OCI-LY7 (cell line): Measurements from ENCODE around the gene MED31. TPM values are rescaled to one million over a fixed set of nuclear protein-coding genes. Genes with fewer than 3 reads are reported as not detected.

Experiments
- BruUV-seq: library from RNA; stranded (reverse); fragments of 400-500 nt; replicated peaks from 2 replicates; lab custom pipeline; 2021; lab: Mats Ljungman, UMichigan
- CTCF ChIA-PET: fragments of 300-600 bp; sonication (Branson Sonifier 250); formaldehyde crosslinking; loops from one replicate; lab custom pipeline; 2022; ENCODE audit warnings: antibody characterized with exemption; ENCODE audit not compliant: unreplicated experiment; lab: Charles Lee
- POLR2A ChIA-PET: fragments of 300-600 bp; sonication (Branson Sonifier 250); formaldehyde crosslinking; loops from one replicate; lab custom pipeline; 2022; ENCODE audit warnings: antibody characterized with exemption; lab: Charles Lee
- DNase-seq: peaks from one replicate; pipeline ENCODE4 v3.0.0-alpha.2; 2015; ENCODE audit warnings: low spot score
- H2AFZ ChIP-seq: fragments of 200-600 bp; sonication (generic), shearing (Covaris generic); 2 replicates; pipeline ENCODE4 v1.6.1; 2014; ENCODE audit warnings: mild to moderate bottlenecking, antibody characterized with exemption, low read length, moderate library complexity
- H3K27ac ChIP-seq: fragments of 200-600 bp; sonication (generic); 2 replicates; pipeline ENCODE4 v1.5.1; 2014; ENCODE audit warnings: mixed run types, low read depth, mild to moderate bottlenecking, moderate library complexity, low read length, inconsistent platforms; ENCODE audit not compliant: poor library complexity, severe bottlenecking
- H3K36me3 ChIP-seq: fragments of 200-600 bp; sonication (generic); 2 replicates; pipeline ENCODE4 v1.6.1; 2014; ENCODE audit warnings: mild to moderate bottlenecking, antibody characterized with exemption, low read length, moderate library complexity, mixed read lengths; ENCODE audit not compliant: insufficient read depth
- H3K4me1 ChIP-seq: fragments of 200-600 bp; sonication (generic); 2 replicates; pipeline ENCODE4 v1.5.1; 2014; ENCODE audit warnings: mild to moderate bottlenecking, low read length; ENCODE audit not compliant: insufficient read depth, poor library complexity, severe bottlenecking
- H3K4me2 ChIP-seq: fragments of 200-600 bp; sonication (generic); 2 replicates; pipeline ENCODE4 v1.6.1; 2014; ENCODE audit warnings: mild to moderate bottlenecking, low read length
- H3K4me3 ChIP-seq: fragments of 200-600 bp; sonication (generic); 2 replicates; pipeline ENCODE4 v1.5.1; 2014; ENCODE audit warnings: mild to moderate bottlenecking, low read depth, low read length; ENCODE audit not compliant: poor library complexity, severe bottlenecking
- H3K79me2 ChIP-seq: fragments of 200-600 bp; sonication (generic); 2 replicates; pipeline ENCODE4 v1.6.1; 2016; ENCODE audit warnings: low read depth, mild to moderate bottlenecking, low read length, moderate library complexity, mixed read lengths; ENCODE audit not compliant: insufficient read depth
- H3K9me2 ChIP-seq: fragments of 200-600 bp; sonication (generic); 2 replicates; pipeline ENCODE4 v1.6.1; 2016; ENCODE audit warnings: mild to moderate bottlenecking, low read length, mixed read lengths; ENCODE audit not compliant: insufficient read depth
- H3K9me3 ChIP-seq: fragments of 200-600 bp; sonication (generic); 2 replicates; pipeline ENCODE4 v1.6.1; 2014; ENCODE audit warnings: mild to moderate bottlenecking, mixed run types, low read length, mixed read lengths
- H4K20me1 ChIP-seq: fragments of 200-600 bp; sonication (generic); 2 replicates; pipeline ENCODE4 v1.6.1; 2014; ENCODE audit warnings: mild to moderate bottlenecking, antibody characterized with exemption, low read length, moderate library complexity, mixed read lengths; ENCODE audit not compliant: insufficient read depth
- CTCF ChIP-seq: fragments of 200-600 bp; sonication (generic); conservative IDR thresholded peaks from 2 replicates; pipeline ENCODE4 v1.5.1; 2014; ENCODE audit warnings: mild to moderate bottlenecking, antibody characterized with exemption, low read length, moderate library complexity, mixed read lengths
- EZH2phosphoT487 ChIP-seq: fragments of 200-600 bp; sonication (generic); IDR thresholded peaks from 2 replicates; pipeline ENCODE4 v1.6.1; 2018; ENCODE audit warnings: low read depth, borderline replicate concordance, mild to moderate bottlenecking, mixed run types, antibody characterized with exemption, low read length, moderate library complexity, mixed read lengths
- intact Hi-C: fragments of 100-400 bp; cut with micrococcal nuclease; formaldehyde crosslinking; loops from one replicate; pipeline ENCODE4 v1.10.0; 2022; ENCODE audit not compliant: unreplicated experiment
- total RNA-seq, 2 experiments: library from RNA; depleted of rRNA in 1 of 2; stranded (reverse); fragments of >200 nt in 1 of 2; shearing (Covaris generic) in 1 of 2; gene quantifications; 2 replicates each; pipeline ENCODE4 v1.2.3, GENCODE V29; 2014 to 2022

MED31 gene
- total RNA-seq, 2 experiments from 2014 or later: 14.6 to 25.2 TPM

- no TSS peak for BruUV-seq
- Histone ChIP-seq H3K4me3 (no peak overlapping the region), H3K4me1 (no peaks in the 10 kb centered on the region), H4K20me1 (0 out of 2 replicates have a peak, but pooled peaks cover 2% of the 10 kb centered on the region), H3K36me3 (no peaks in the 10 kb centered on the region), H3K9me2 (no peaks in the 10 kb centered on the region), H3K4me2 (no peak overlapping the region), H3K27ac (no peak overlapping the region), H3K79me2 (no peaks in the 10 kb centered on the region), H3K9me3 (no peaks in the 10 kb centered on the region), H2AFZ (no peak overlapping the region)
- TF ChIP-seq EZH2phosphoT487 (no peak), CTCF (no peak)
- DNase-seq: no peak
- intact Hi-C loops: no loop called here
- CTCF ChIA-PET: no interaction called here
- POLR2A ChIA-PET: no interaction called here
Observed at GRCh38 chr17:6681671-6682070, 30.3 kb upstream of the MED31 start.

GRCh38 chr17:6681176-6681575 lies 29.8 kb upstream of the MED31 start:
- TF ChIP-seq EZH2phosphoT487: no peak
- TF ChIP-seq CTCF: no peak
- H3K27ac ChIP-seq: no peak overlapping the region
- POLR2A ChIA-PET: no interaction called here
- H2AFZ ChIP-seq: no peak overlapping the region
- H3K79me2 ChIP-seq: no peaks in the 10 kb centered on the region
- H3K4me3 ChIP-seq: no peak overlapping the region
- H3K36me3 ChIP-seq: no peaks in the 10 kb centered on the region
- intact Hi-C loops: no loop called here
- no peak for DNase-seq
- BruUV-seq: no TSS peak
- no peak overlapping the region for H3K4me2 ChIP-seq
- H3K4me1 ChIP-seq: no peaks in the 10 kb centered on the region
- H4K20me1 ChIP-seq: 0 out of 2 replicates have a peak, but pooled peaks cover 4% of the 10 kb centered on the region
- no peaks in the 10 kb centered on the region for H3K9me2 ChIP-seq
- H3K9me3 ChIP-seq: no peaks in the 10 kb centered on the region
- CTCF ChIA-PET: no interaction called here

GRCh38 chr17:6679241-6679640 lies 27.8 kb upstream of the MED31 start:
- no TSS peak for BruUV-seq
- CTCF ChIA-PET: no interaction called here

More at GRCh38 chr17:6679241-6679640, 27.8 kb upstream of the MED31 start:
- Histone ChIP-seq H3K9me3 (no peaks in the 10 kb centered on the region), H3K9me2 (no peaks in the 10 kb centered on the region), H3K4me1 (no peaks in the 10 kb centered on the region), H3K27ac (no peak overlapping the region), H4K20me1 (0 out of 2 replicates have a peak, but pooled peaks cover 4% of the 10 kb centered on the region), H2AFZ (no peak overlapping the region), H3K36me3 (no peaks in the 10 kb centered on the region), H3K4me2 (no peak overlapping the region), H3K79me2 (no peaks in the 10 kb centered on the region), H3K4me3 (no peak overlapping the region)
- no peak for DNase-seq
- intact Hi-C loops: no loop called here
- TF ChIP-seq EZH2phosphoT487 (no peak), CTCF (no peak)
- POLR2A ChIA-PET: no interaction called here
